K562 (cell line): ENCODE results near the gene TMED6. TPM values are rescaled to one million over a fixed set of nuclear protein-coding genes. Genes with fewer than 3 reads are reported as not detected.

Experiments
- ATAC-seq: fragments of 200-7000 bp; cut with Tn5 transposase; 3 replicates; pipeline ENCODE4 v1.9.1; 2020; ENCODE audit warnings: moderate library complexity
- BruUV-seq: library from RNA; stranded (reverse); fragments of 400-500 nt; replicated peaks from 2 replicates; lab custom pipeline; 2021; lab: Mats Ljungman, UMichigan
- CTCF ChIA-PET: fragments of 300-600 bp; formaldehyde crosslinking; extraction: SDS; loops from one replicate; lab custom pipeline; 2021; ENCODE audit warnings: low intra/inter-chr PET ratio; lab: Yijun Ruan, JAX
- POLR2A ChIA-PET: fragments of 300-600, 350-650 bp; sonication (Branson Sonifier 250); formaldehyde crosslinking; extraction: SDS; loops from one replicate; lab custom pipeline; 2021; ENCODE audit warnings: antibody characterized with exemption, inconsistent platforms; lab: Yijun Ruan, JAX
- DNase-seq, 4 experiments: peaks; one replicate each; pipeline versions ENCODE4 v3.0.0 to v3.0.0-alpha.2; 2011 to 2018; ENCODE audit warnings: low spot score in 3 of 4, mixed read lengths in 3 of 4; ENCODE audit errors: extremely low read depth in 1 of 4
- FAIRE-seq: peaks from 2 replicates; lab custom pipeline; 2011; peaks lifted over from hg19 to GRCh38; lab: Jason Lieb, UNC
- H2AFZ ChIP-seq: 2 replicates; pipeline ENCODE4 v1.6.0; 2011; ENCODE audit warnings: low read depth, low read length, control low read depth, inconsistent platforms
- H3K27ac ChIP-seq: fragments of 200-600 bp; 3 replicates; pipeline ENCODE4 v1.8.0; 2011; ENCODE audit warnings: low read depth, mild to moderate bottlenecking, control low read depth, inconsistent platforms, low read length, moderate library complexity, mixed read lengths; ENCODE audit errors: extremely low read depth
- H3K27me3 ChIP-seq, 2 experiments: fragments of 300-600 bp in 1 of 2; 2 replicates in 1 of 2; 3 replicates in 1 of 2; pipeline versions ENCODE4 v1.6.0 to v1.8.0; 2011; ENCODE audit warnings: inconsistent platforms in 2 of 2, low read length in 2 of 2, mild to moderate bottlenecking in 1 of 2, mixed read lengths in 1 of 2, moderate library complexity in 1 of 2; ENCODE audit not compliant: control insufficient read depth in 2 of 2, insufficient read depth in 2 of 2
- H3K36me3 ChIP-seq: fragments of 300-600 bp; 3 replicates; pipeline ENCODE4 v1.8.0; 2011; ENCODE audit warnings: mild to moderate bottlenecking, low read length, inconsistent platforms; ENCODE audit not compliant: control insufficient read depth, insufficient read depth
- H3K4me1 ChIP-seq, 2 experiments: fragments of 200-600 bp in 1 of 2; replicated peaks in 1 of 2; 2 replicates in 1 of 2; 3 replicates in 1 of 2; pipeline versions ENCODE4 v1.5.1 to v1.8.0; 2011; ENCODE audit warnings: inconsistent platforms in 2 of 2, low read length in 2 of 2, mild to moderate bottlenecking in 1 of 2, mixed read lengths in 1 of 2, moderate library complexity in 1 of 2; ENCODE audit not compliant: control insufficient read depth in 2 of 2, insufficient read depth in 2 of 2
- H3K4me2 ChIP-seq: 2 replicates; pipeline ENCODE4 v1.6.1; 2011; ENCODE audit warnings: low read length, control low read depth, inconsistent platforms, mixed read lengths; ENCODE audit not compliant: insufficient read depth
- H3K4me3 ChIP-seq: fragments of 200-600 bp; sonication (generic), shearing (Covaris generic); 2 replicates; pipeline ENCODE4 v1.5.1; 2016; ENCODE audit warnings: control low read depth, inconsistent platforms
- H3K79me2 ChIP-seq: fragments of 200-600 bp; 3 replicates; pipeline ENCODE4 v1.8.0; 2011; ENCODE audit warnings: low read length, inconsistent platforms; ENCODE audit not compliant: control insufficient read depth, insufficient read depth
- H3K9ac ChIP-seq, 2 experiments: 2 replicates each; pipeline versions ENCODE4 v1.6.0 to v1.6.1; 2011; ENCODE audit warnings: low read depth in 2 of 2, low read length in 2 of 2, control low read depth in 1 of 2, inconsistent platforms in 1 of 2, mild to moderate bottlenecking in 1 of 2, mixed read lengths in 1 of 2; ENCODE audit not compliant: insufficient read depth in 1 of 2
- H3K9me1 ChIP-seq: one replicate; pipeline ENCODE4 v1.6.0; 2011; ENCODE audit warnings: inconsistent platforms, mild to moderate bottlenecking, low read length, moderate library complexity; ENCODE audit not compliant: control insufficient read depth, insufficient read depth
- H3K9me3 ChIP-seq: replicated peaks from 2 replicates; pipeline ENCODE4 v1.5.1; 2011; ENCODE audit warnings: low read depth, low read length, inconsistent platforms; ENCODE audit not compliant: control insufficient read depth, insufficient read depth
- H4K20me1 ChIP-seq: replicated peaks from 2 replicates; pipeline ENCODE4 v1.6.1; 2011; ENCODE audit warnings: low read length, inconsistent platforms, mixed read lengths; ENCODE audit not compliant: control insufficient read depth, insufficient read depth
- HDAC6 ChIP-seq: IDR thresholded peaks from 2 replicates; pipeline ENCODE4 v1.6.1; 2012; ENCODE audit warnings: low read depth, mild to moderate bottlenecking, control low read depth, inconsistent platforms, low read length, moderate library complexity
- HNRNPH1 ChIP-seq: fragments of 200-400 bp; formaldehyde crosslinking; optimal IDR thresholded peaks from 2 replicates; pipeline ENCODE3; 2017; ENCODE audit warnings: low read depth, mild to moderate bottlenecking, low read length, moderate library complexity
- KLF6 ChIP-seq: fragments of 250-450 bp; sonication (Bioruptor Pico); IDR thresholded peaks from 2 replicates; pipeline ENCODE4 v1.4.0; 2020; ENCODE audit warnings: mild to moderate bottlenecking, moderate library complexity, borderline replicate concordance
- MAX ChIP-seq: sonication (generic); formaldehyde crosslinking; IDR thresholded peaks from 2 replicates; pipeline ENCODE4 v1.9.0; 2022; ENCODE audit warnings: mild to moderate bottlenecking, missing genetic modification reagents
- MXI1 ChIP-seq: IDR thresholded peaks from 2 replicates; pipeline ENCODE4 v1.6.1; 2011; ENCODE audit warnings: low read depth, mild to moderate bottlenecking, improper control_type of control experiment, low read length
- RBBP5 ChIP-seq: fragments of 200-600 bp; sonication (generic); IDR thresholded peaks from 2 replicates; pipeline ENCODE4 v1.6.1; 2012; ENCODE audit warnings: borderline replicate concordance, mild to moderate bottlenecking, low read length, control low read depth, inconsistent platforms; ENCODE audit not compliant: insufficient read depth, poor library complexity, severe bottlenecking
- SAP30 ChIP-seq: fragments of 200-600 bp; sonication (generic); IDR thresholded peaks from 2 replicates; pipeline ENCODE4 v1.6.1; 2012; ENCODE audit warnings: borderline replicate concordance, low read depth, mild to moderate bottlenecking, moderate library complexity, low read length, control low read depth, inconsistent platforms; ENCODE audit not compliant: insufficient read depth, poor library complexity, severe bottlenecking
- SUPT5H ChIP-seq: fragments of 450-650 bp; IDR thresholded peaks from 2 replicates; pipeline ENCODE4 v1.6.1; 2016
- TEAD1 ChIP-seq, 2 experiments: fragments of 450-650 bp in 1 of 2; sonication (generic) in 1 of 2; formaldehyde crosslinking; IDR thresholded peaks; 2 replicates each; pipeline versions ENCODE4 v1.4.0 to v1.8.0; 2020 to 2022; ENCODE audit warnings: mild to moderate bottlenecking in 2 of 2, missing genetic modification reagents in 1 of 2
- WGBS: fragments of 100-300 bp; shearing (Covaris generic); methylation state at CpG from one replicate; pipeline ENCODE4 v1.1.6; 2016; ENCODE audit warnings: low coverage, mixed read lengths; ENCODE audit not compliant: insufficient coverage; ENCODE audit errors: missing lambda C conversion rate; 5-methylcytosine and 5-hydroxymethylcytosine counted together
- in situ Hi-C: fragments of 300-500 bp; cut with MboI; formaldehyde crosslinking; loops from 4 replicates; pipeline ENCODE4 v1.15.0; 2018; ENCODE audit warnings: inconsistent platforms, mixed read lengths
- intact Hi-C: fragments of 100-400 bp; cut with micrococcal nuclease; formaldehyde crosslinking; loops from 2 replicates; pipeline ENCODE4 v1.14.2; 2022
- polyA plus RNA-seq, 8 experiments: library from polyadenylated mRNA; depleted of rRNA in 4 of 8; stranded (reverse) in 5 of 8; unstranded in 3 of 8; fragments of >200 nt; fragmentation: Nextera tagmentation in 2 of 8; fragmentation: Illumina TruSeq in 1 of 8; extraction: Ambion mirVana in 2 of 8; extraction: Trizol in 1 of 8; gene quantifications; 2 replicates each; pipeline versions ENCODE4 v1.2.1 to v1.2.3, GENCODE V29; 2011 to 2014; ENCODE audit warnings: inconsistent platforms in 1 of 8, missing spikeins in 1 of 8
- total RNA-seq, 7 experiments: library from RNA; depleted of rRNA in 6 of 7; stranded (reverse); fragments of >200 nt in 6 of 7; fragmentation: Illumina TruSeq in 2 of 7; extraction: Trizol in 2 of 7; gene quantifications; 2 replicates each; pipeline versions ENCODE4 v1.2.1 to v1.2.3, GENCODE V29; 2011 to 2021; ENCODE audit warnings: low replicate concordance in 1 of 7
- TF ChIP-seq, protein P1 (sequence below): fragments of 250-450 bp; sonication (Bioruptor Pico); IDR thresholded peaks from 2 replicates; pipeline ENCODE4 v1.4.0; 2020; ENCODE audit warnings: mild to moderate bottlenecking

Gene TMED6
- total and polyA plus RNA-seq, 9 of the 15 experiments (the other 6 are each of a cell fraction or from before 2014, with no cell fraction given): 0.14 to 0.45 (median 0.25) TPM; not detected in 2

DNA sequence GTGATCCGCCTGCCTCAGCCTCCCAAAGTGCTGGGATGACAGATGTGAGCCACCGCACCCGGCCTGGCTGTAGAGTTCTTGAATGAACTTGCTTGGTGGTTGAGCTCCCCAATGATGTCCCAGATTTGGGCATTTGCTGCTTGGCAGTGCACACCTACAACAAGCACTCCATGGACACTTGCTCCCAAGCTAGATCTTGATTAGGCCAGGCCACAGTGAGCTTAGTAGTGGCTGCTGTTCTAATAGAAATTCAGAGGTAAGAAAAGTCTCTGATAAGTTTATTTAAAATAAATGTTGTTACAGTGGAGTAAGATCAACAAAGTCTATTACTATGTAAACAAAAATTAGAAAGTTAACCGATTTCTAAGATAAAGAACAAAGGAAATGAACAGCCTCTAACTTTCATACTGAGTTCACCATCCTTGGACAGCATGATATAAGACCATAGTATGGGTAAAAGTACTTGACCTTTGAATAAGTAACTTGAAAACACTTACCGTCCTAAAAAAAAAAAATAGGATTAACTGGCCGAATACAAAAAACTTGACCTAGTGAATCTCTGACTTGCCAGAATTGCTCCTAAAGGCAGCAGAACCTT lies 951 bp downstream of the TMED6 start:
- H3K4me2 ChIP-seq: no peak overlapping the region
- DNase-seq (no peak), FAIRE-seq (no peak), ATAC-seq (no peak)
- H3K9me3 ChIP-seq: no peaks in the 10 kb centered on the region
- BruUV-seq: no TSS peak
- H3K4me1 ChIP-seq: no peaks in the 10 kb centered on the region; a peak in 1 of 5 replicates
- no peaks in the 10 kb centered on the region for H3K9me1 ChIP-seq
- H3K79me2 ChIP-seq: no peaks in the 10 kb centered on the region
- POLR2A ChIA-PET: interaction anchor here (1.3 kb wide), 1 partner anchor 10 kb away, joined by 3 read pairs; no protein-coding TSS in a partner anchor
- no peak overlapping the region for H3K4me3 ChIP-seq
- intact Hi-C loops (no loop called here), in situ Hi-C loops (no loop called here)
- CTCF ChIA-PET: no interaction called here
- no peaks in the 10 kb centered on the region for H3K27me3 ChIP-seq
- H3K27ac ChIP-seq: no peak overlapping the region
- 61% methylated on average over 6 of the region's 6 CpGs for WGBS
- no peak overlapping the region for H2AFZ ChIP-seq
- H3K36me3 ChIP-seq: peaks cover 11% of the 10 kb centered on the region; the same call in 1 of the 3 replicates
- no peak overlapping the region for H3K9ac ChIP-seq
- H4K20me1 ChIP-seq: peaks cover 3% of the 10 kb centered on the region; the same call in 1 of the 2 replicates
- TF ChIP-seq TEAD1 (CRISPR knock-in tag; IDR thresholded peaks at IDR 0.05): no peak
- TF ChIP-seq MXI1: no peak
- TF ChIP-seq SUPT5H: no peak
- no peak for TF ChIP-seq MAX (CRISPR knock-in tag)
- no peak for TF ChIP-seq HDAC6
- no peak for TF ChIP-seq SAP30
- no peak for TF ChIP-seq RBBP5
- TF ChIP-seq, protein P1, sequence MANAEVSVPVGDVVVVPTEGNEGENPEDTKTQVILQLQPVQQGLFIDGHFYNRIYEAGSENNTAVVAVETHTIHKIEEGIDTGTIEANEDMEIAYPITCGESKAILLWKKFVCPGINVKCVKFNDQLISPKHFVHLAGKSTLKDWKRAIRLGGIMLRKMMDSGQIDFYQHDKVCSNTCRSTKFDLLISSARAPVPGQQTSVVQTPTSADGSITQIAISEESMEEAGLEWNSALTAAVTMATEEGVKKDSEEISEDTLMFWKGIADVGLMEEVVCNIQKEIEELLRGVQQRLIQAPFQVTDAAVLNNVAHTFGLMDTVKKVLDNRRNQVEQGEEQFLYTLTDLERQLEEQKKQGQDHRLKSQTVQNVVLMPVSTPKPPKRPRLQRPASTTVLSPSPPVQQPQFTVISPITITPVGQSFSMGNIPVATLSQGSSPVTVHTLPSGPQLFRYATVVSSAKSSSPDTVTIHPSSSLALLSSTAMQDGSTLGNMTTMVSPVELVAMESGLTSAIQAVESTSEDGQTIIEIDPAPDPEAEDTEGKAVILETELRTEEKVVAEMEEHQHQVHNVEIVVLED (CRISPR knock-in tag): no peak
- TF ChIP-seq HNRNPH1: no peak
- no peak for TF ChIP-seq KLF6 (CRISPR knock-in tag)
